HepG2 (cell line): ENCODE data around the gene PIP5KL1. TPM values are rescaled to one million over a fixed set of nuclear protein-coding genes. Genes with fewer than 3 reads are reported as not detected.

Experiments used
- AGO2 ChIP-seq: fragments of 200-400 bp; formaldehyde crosslinking; optimal IDR thresholded peaks from 2 replicates; pipeline ENCODE3; 2017; ENCODE audit warnings: mild to moderate bottlenecking, low read depth, low read length, moderate library complexity
- AHDC1 ChIP-seq: sonication (generic); formaldehyde crosslinking; IDR thresholded peaks from 2 replicates; pipeline ENCODE4 v1.5.1; 2020; ENCODE audit warnings: mild to moderate bottlenecking, missing genetic modification reagents, borderline replicate concordance
- AKNA ChIP-seq: sonication (generic); formaldehyde crosslinking; IDR thresholded peaks from 2 replicates; pipeline ENCODE4 v1.4.0; 2020; ENCODE audit warnings: missing genetic modification reagents, borderline replicate concordance
- CHD4 ChIP-seq: fragments of 200-600 bp; sonication (generic); IDR thresholded peaks from 2 replicates; pipeline ENCODE4 v1.7.0; 2017; ENCODE audit warnings: mild to moderate bottlenecking, low read length, borderline replicate concordance
- ELF1 ChIP-seq: sonication (generic); formaldehyde crosslinking; IDR thresholded peaks from 2 replicates; pipeline ENCODE4 v1.4.0; 2020; ENCODE audit warnings: missing genetic modification reagents
- FOXC1 ChIP-seq: sonication (generic); formaldehyde crosslinking; IDR thresholded peaks from 2 replicates; pipeline ENCODE4 v1.8.0; 2022; ENCODE audit warnings: mild to moderate bottlenecking, missing genetic modification reagents, borderline replicate concordance
- JDP2 ChIP-seq: sonication (generic); formaldehyde crosslinking; IDR thresholded peaks from 2 replicates; pipeline ENCODE4 v1.8.1; 2022; ENCODE audit warnings: missing genetic modification reagents, borderline replicate concordance
- PHF8 ChIP-seq: sonication (generic); formaldehyde crosslinking; IDR thresholded peaks from 2 replicates; pipeline ENCODE4 v1.5.0; 2020; ENCODE audit warnings: missing genetic modification reagents
- POLR2AphosphoS2 ChIP-seq: IDR thresholded peaks from 2 replicates; pipeline ENCODE4 v1.6.1; 2011; ENCODE audit warnings: low read depth, low read length, improper control_type of control experiment
- RBM39 ChIP-seq: fragments of 200-400 bp; formaldehyde crosslinking; IDR thresholded peaks from one replicate; pipeline ENCODE4 v1.6.1; 2018; ENCODE audit warnings: antibody characterized with exemption, mild to moderate bottlenecking, low read depth, low read length; ENCODE audit not compliant: poor library complexity, severe bottlenecking
- ZFYVE20 ChIP-seq: sonication (generic); formaldehyde crosslinking; IDR thresholded peaks from 2 replicates; pipeline ENCODE4 v1.8.0; 2023; ENCODE audit warnings: low read depth, mild to moderate bottlenecking, moderate library complexity, missing genetic modification reagents, borderline replicate concordance
- ZMYM3 ChIP-seq: sonication (generic); formaldehyde crosslinking; IDR thresholded peaks from 2 replicates; pipeline ENCODE4 v1.5.1; 2020; ENCODE audit warnings: mild to moderate bottlenecking, missing genetic modification reagents
- ZNF263 ChIP-seq: sonication (generic); formaldehyde crosslinking; IDR thresholded peaks from 2 replicates; pipeline ENCODE4 v1.4.0; 2020; ENCODE audit warnings: missing genetic modification reagents
- ZNF264 ChIP-seq: sonication (generic); formaldehyde crosslinking; IDR thresholded peaks from 2 replicates; pipeline ENCODE4 v1.4.0; 2020; ENCODE audit warnings: missing genetic modification reagents
- ZNF296 ChIP-seq: sonication (generic); formaldehyde crosslinking; conservative IDR thresholded peaks from 2 replicates; pipeline ENCODE4 v1.5.0; 2020; ENCODE audit warnings: mild to moderate bottlenecking, missing genetic modification reagents
- ZNF337 ChIP-seq: sonication (generic); formaldehyde crosslinking; IDR thresholded peaks from 2 replicates; pipeline ENCODE4 v1.5.1; 2020; ENCODE audit warnings: missing genetic modification reagents, low read depth, mild to moderate bottlenecking, borderline replicate concordance
- ZNF33A ChIP-seq: sonication (generic); formaldehyde crosslinking; IDR thresholded peaks from 2 replicates; pipeline ENCODE4 v1.5.1; 2020; ENCODE audit warnings: missing genetic modification reagents, mild to moderate bottlenecking, moderate library complexity, borderline replicate concordance
- ZNF775 ChIP-seq: sonication (generic); formaldehyde crosslinking; IDR thresholded peaks from 2 replicates; pipeline ENCODE4 v1.4.0; 2020; ENCODE audit warnings: missing genetic modification reagents, mild to moderate bottlenecking, moderate library complexity, borderline replicate concordance
- ZNF839 ChIP-seq: sonication (generic); formaldehyde crosslinking; IDR thresholded peaks from 2 replicates; pipeline ENCODE4 v1.4.0; 2020; ENCODE audit warnings: missing genetic modification reagents, mild to moderate bottlenecking, borderline replicate concordance
- polyA plus RNA-seq, 8 experiments: library from polyadenylated mRNA; depleted of rRNA in 3 of 8; stranded (reverse) in 7 of 8; unstranded in 1 of 8; fragments of >200 nt; fragmentation: Illumina TruSeq in 4 of 8; extraction: Trizol in 4 of 8; gene quantifications; 2 replicates each; pipeline versions ENCODE4 v1.2.1 to v1.2.3, GENCODE V29; 2011 to 2016; ENCODE audit warnings: low read depth in 4 of 8, missing spikeins in 1 of 8, mixed read lengths in 1 of 8; ENCODE audit not compliant: insufficient read depth in 1 of 8
- total RNA-seq, 5 experiments: library from RNA; depleted of rRNA; stranded (reverse); fragments of >200 nt; fragmentation: Illumina TruSeq; extraction: Trizol; gene quantifications; 2 replicates each; pipeline ENCODE4 v1.2.3, GENCODE V29; 2016; ENCODE audit warnings: low read depth in 1 of 5

PIP5KL1 gene
- total and polyA plus RNA-seq, 2 of the 13 experiments (the other 11 are each of a cell fraction or from before 2014, with no cell fraction given) = 0.20 to 0.49 TPM

GRCh38 chr9:127977884-127978647 is 47.5 kb upstream of the PIP5KL1 start (continued):
- TF ChIP-seq ZNF264 (CRISPR knock-in tag) = no peak
- no peak for TF ChIP-seq AKNA
- TF ChIP-seq POLR2AphosphoS2 = no peak
- no peak for TF ChIP-seq ZNF337 (CRISPR knock-in tag)
- no peak for TF ChIP-seq ZNF839 (CRISPR knock-in tag)
- TF ChIP-seq CHD4 = no peak
- TF ChIP-seq AHDC1 (CRISPR knock-in tag) = no peak
- no peak for TF ChIP-seq ZNF33A (CRISPR knock-in tag)
- TF ChIP-seq JDP2 (CRISPR knock-in tag) = no peak
- no peak for TF ChIP-seq ZNF296 (CRISPR knock-in tag)
- TF ChIP-seq ZFYVE20 (CRISPR knock-in tag) = no peak
- no peak for TF ChIP-seq PHF8 (CRISPR knock-in tag)
- TF ChIP-seq RBM39 = no peak
- no peak for TF ChIP-seq FOXC1
- 0 out of 2 replicates have a peak, but pooled peaks have one; percentile 12 for TF ChIP-seq ZMYM3 (CRISPR knock-in tag)
- no peak for TF ChIP-seq AGO2
- TF ChIP-seq ZNF263 (CRISPR knock-in tag) = 0 out of 2 replicates have a peak, but pooled peaks have one; percentile 7
- TF ChIP-seq ELF1 (CRISPR knock-in tag) = peak; percentile 39; the same call in 1 of the 2 replicates
- no peak for TF ChIP-seq ZNF775 (CRISPR knock-in tag)
